Endothelial cell of umbilical vein (primary cell): Measurements from ENCODE around the gene TDP1. TPM values are rescaled to one million over a fixed set of nuclear protein-coding genes. Genes with fewer than 3 reads are reported as not detected.

ENCODE experiments used
- BruUV-seq: library from RNA; stranded (reverse); fragments of 400-500 nt; replicated peaks from 2 replicates; lab custom pipeline; 2021; lab: Mats Ljungman, UMichigan
- CTCF ChIA-PET: fragments of 300-600, 350-600 bp; sonication (Branson Sonifier 250); formaldehyde crosslinking; loops from one replicate; lab custom pipeline; 2021; ENCODE audit warnings: antibody characterized with exemption, inconsistent platforms; lab: Charles Lee
- POLR2A ChIA-PET: fragments of 300-600, 350-600 bp; sonication (Branson Sonifier 250); formaldehyde crosslinking; loops from one replicate; lab custom pipeline; 2021; ENCODE audit warnings: antibody characterized with exemption, inconsistent platforms; lab: Charles Lee
- DNase-seq: peaks from one replicate; pipeline ENCODE4 v3.0.0-alpha.2; 2011; ENCODE audit warnings: low read depth, low spot score
- FAIRE-seq: peaks from 2 replicates; lab custom pipeline; 2011; peaks lifted over from hg19 to GRCh38; lab: Jason Lieb, UNC
- H2AFZ ChIP-seq: 2 replicates; pipeline ENCODE4 v1.6.0; 2012; ENCODE audit warnings: low read depth, low read length, control low read depth, inconsistent platforms
- H3K27ac ChIP-seq: 2 replicates; pipeline ENCODE4 v1.5.1; 2011; ENCODE audit warnings: low read depth, mild to moderate bottlenecking, control low read depth, low read length, moderate library complexity; ENCODE audit not compliant: insufficient read depth
- H3K27me3 ChIP-seq, 2 experiments: 2 replicates each; pipeline versions ENCODE4 v1.6.0 to v1.6.1; 2011; ENCODE audit warnings: low read length in 2 of 2, mixed read lengths in 1 of 2; ENCODE audit not compliant: control insufficient read depth in 2 of 2, insufficient read depth in 2 of 2
- H3K36me3 ChIP-seq, 2 experiments: 2 replicates in 1 of 2; 3 replicates in 1 of 2; pipeline ENCODE4 v1.5.1; 2011; ENCODE audit warnings: low read length in 2 of 2, mild to moderate bottlenecking in 1 of 2, moderate library complexity in 1 of 2; ENCODE audit not compliant: control insufficient read depth in 2 of 2, insufficient read depth in 2 of 2; ENCODE audit errors: extremely low read depth in 1 of 2
- H3K4me1 ChIP-seq: 3 replicates; pipeline ENCODE4 v1.5.1; 2011; ENCODE audit warnings: mild to moderate bottlenecking, low read length; ENCODE audit not compliant: control insufficient read depth, insufficient read depth; ENCODE audit errors: extremely low read depth
- H3K4me2 ChIP-seq: 2 replicates; pipeline ENCODE4 v1.6.1; 2011; ENCODE audit warnings: low read length, control low read depth, mixed read lengths; ENCODE audit not compliant: insufficient read depth
- H3K4me3 ChIP-seq, 3 experiments: fragments of 200-600 bp in 1 of 3; sonication (generic), shearing (Covaris generic) in 1 of 3; replicated peaks in 1 of 3; 2 replicates each; pipeline ENCODE4 v1.5.1; 2011 to 2016; ENCODE audit warnings: control low read depth in 3 of 3, low read length in 3 of 3, mild to moderate bottlenecking in 2 of 3, inconsistent platforms in 1 of 3, low read depth in 1 of 3, moderate library complexity in 1 of 3; ENCODE audit not compliant: insufficient read depth in 1 of 3
- H3K79me2 ChIP-seq: 2 replicates; pipeline ENCODE4 v1.6.0; 2012; ENCODE audit warnings: low read length, inconsistent platforms; ENCODE audit not compliant: control insufficient read depth, insufficient read depth
- H3K9ac ChIP-seq: replicated peaks from 2 replicates; pipeline ENCODE3; 2011; ENCODE audit warnings: low read length, control low read depth; ENCODE audit not compliant: insufficient read depth; ENCODE audit errors: extremely low read depth
- H3K9me1 ChIP-seq: replicated peaks from 3 replicates; pipeline ENCODE4 v1.6.0; 2011; ENCODE audit warnings: mild to moderate bottlenecking, low read length; ENCODE audit not compliant: control insufficient read depth, insufficient read depth; ENCODE audit errors: extremely low read depth
- H3K9me3 ChIP-seq: replicated peaks from 2 replicates; pipeline ENCODE4 v1.5.1; 2012; ENCODE audit warnings: low read length, inconsistent platforms; ENCODE audit not compliant: control insufficient read depth, insufficient read depth
- H4K20me1 ChIP-seq: replicated peaks from 2 replicates; pipeline ENCODE3; 2011; ENCODE audit warnings: mild to moderate bottlenecking, low read length; ENCODE audit not compliant: control insufficient read depth, insufficient read depth; ENCODE audit errors: extremely low read depth
- EZH2 ChIP-seq: IDR thresholded peaks from 2 replicates; pipeline ENCODE4 v1.6.1; 2012; ENCODE audit warnings: borderline replicate concordance, low read depth, mild to moderate bottlenecking, moderate library complexity, low read length, inconsistent platforms; ENCODE audit not compliant: severe bottlenecking
- FOS ChIP-seq: IDR thresholded peaks from 2 replicates; pipeline ENCODE4 v1.6.1; 2011; ENCODE audit warnings: mild to moderate bottlenecking, low read length, moderate library complexity, borderline replicate concordance; ENCODE audit not compliant: insufficient read depth
- GATA2 ChIP-seq: IDR thresholded peaks from 2 replicates; pipeline ENCODE4 v1.7.0; 2011; ENCODE audit warnings: low read depth, mild to moderate bottlenecking, moderate library complexity, mixed read lengths, low read length; ENCODE audit not compliant: insufficient read length, insufficient read depth
- JUN ChIP-seq: IDR thresholded peaks from 2 replicates; pipeline ENCODE4 v1.6.1; 2011; ENCODE audit warnings: borderline replicate concordance, low read depth; ENCODE audit not compliant: insufficient read length, insufficient read depth
- MYC ChIP-seq: IDR thresholded peaks from one replicate; pipeline ENCODE4 v1.6.1; 2011; ENCODE audit warnings: mild to moderate bottlenecking, low read depth, low read length
- POLR2A ChIP-seq: IDR thresholded peaks from 2 replicates; pipeline ENCODE4 v1.6.1; 2012; ENCODE audit warnings: low read depth, mild to moderate bottlenecking, control low read depth, low read length
- POLR2AphosphoS5 ChIP-seq: IDR thresholded peaks from 2 replicates; pipeline ENCODE4 v1.6.1; 2012; ENCODE audit warnings: low read depth, mild to moderate bottlenecking, control low read depth, low read length, moderate library complexity; ENCODE audit not compliant: insufficient read depth
- dilution Hi-C: fragments of 300-500 bp; cut with MboI; formaldehyde crosslinking; loops from one replicate; pipeline ENCODE4 v1.15.0; 2019; ENCODE audit warnings: low sequenced_read_pairs; ENCODE audit not compliant: extremely low pct_ligation_motif_present
- intact Hi-C: fragments of 100-400 bp; cut with micrococcal nuclease; formaldehyde crosslinking; loops from one replicate; pipeline ENCODE4 v1.10.0; 2022
- polyA plus RNA-seq, 4 experiments: library from polyadenylated mRNA; depleted of rRNA in 3 of 4; stranded (reverse) in 3 of 4; unstranded in 1 of 4; fragments of >200 nt; gene quantifications; 2 replicates each; pipeline versions ENCODE4 v1.2.1 to v1.2.3, GENCODE V29; 2011 to 2012; ENCODE audit warnings: missing spikeins in 1 of 4
- total RNA-seq: library from RNA; stranded (reverse); gene quantifications from 2 replicates; pipeline ENCODE4 v1.2.3, GENCODE V29; 2021
- TF ChIP-seq, protein P1 (sequence below), 2 donors: IDR thresholded peaks; 1 replicate in 1 of 2; 2 replicates in 1 of 2; pipeline ENCODE4 v1.5.1; 2011; ENCODE audit warnings: low read length in 2 of 2, mild to moderate bottlenecking in 2 of 2, moderate library complexity in 2 of 2, control low read depth in 1 of 2, inconsistent platforms in 1 of 2, low read depth in 1 of 2; ENCODE audit not compliant: insufficient read depth in 1 of 2; ENCODE audit errors: extremely low read depth in 1 of 2
- TF ChIP-seq, protein P2 (sequence below): IDR thresholded peaks from 2 replicates; pipeline ENCODE4 v1.6.1; 2011; ENCODE audit not compliant: insufficient read depth, insufficient read length

Gene TDP1
- total and polyA plus RNA-seq, 2 donors (not counting 3 experiments of a cell fraction or from before 2014, with no cell fraction given): 14.1 to 30.5 TPM

DNA sequence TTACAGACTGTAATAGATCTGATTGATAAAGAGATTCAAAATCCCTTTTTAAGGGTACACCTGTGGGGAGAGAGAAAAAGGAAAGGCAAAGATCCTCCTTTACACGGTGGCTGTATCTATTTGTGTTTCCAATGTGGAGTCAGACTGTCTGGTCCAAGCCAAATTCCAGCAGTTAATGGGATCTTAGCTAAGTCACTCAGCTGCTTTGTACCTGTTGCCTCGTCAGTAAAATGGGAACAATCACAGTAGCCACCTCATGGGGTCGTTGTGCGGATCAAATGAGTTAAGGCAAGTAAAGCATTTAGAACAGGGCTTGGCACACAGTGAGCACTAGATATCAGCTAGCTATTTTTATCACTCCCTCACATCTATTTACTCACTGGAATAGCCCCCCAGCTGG lies 48.1 kb upstream of the TDP1 start:
- dilution Hi-C loops: no loop called here
- Histone ChIP-seq H4K20me1 (no peaks in the 10 kb centered on the region), H3K9me1 (no peaks in the 10 kb centered on the region), H3K4me1 (no peaks in the 10 kb centered on the region), H3K9ac (no peak overlapping the region), H3K4me3 (no peak overlapping the region), H3K27me3 (no peaks in the 10 kb centered on the region), H2AFZ (no peak overlapping the region), H3K27ac (no peak overlapping the region), H3K4me2 (no peak overlapping the region), H3K36me3 (no peaks in the 10 kb centered on the region), H3K9me3 (no peaks in the 10 kb centered on the region), H3K79me2 (no peaks in the 10 kb centered on the region)
- no TSS peak for BruUV-seq
- FAIRE-seq (no peak), DNase-seq (no peak)
- intact Hi-C loops: no loop called here
- CTCF ChIA-PET: interaction anchor here (1.1 kb wide), 1 partner anchor 867 kb away, joined by 3 read pairs; no protein-coding TSS in a partner anchor
- POLR2A ChIA-PET: no interaction called here
- TF ChIP-seq FOS: no peak
- TF ChIP-seq GATA2: no peak
- TF ChIP-seq EZH2: no peak
- TF ChIP-seq POLR2AphosphoS5: no peak
- TF ChIP-seq, protein P1, sequence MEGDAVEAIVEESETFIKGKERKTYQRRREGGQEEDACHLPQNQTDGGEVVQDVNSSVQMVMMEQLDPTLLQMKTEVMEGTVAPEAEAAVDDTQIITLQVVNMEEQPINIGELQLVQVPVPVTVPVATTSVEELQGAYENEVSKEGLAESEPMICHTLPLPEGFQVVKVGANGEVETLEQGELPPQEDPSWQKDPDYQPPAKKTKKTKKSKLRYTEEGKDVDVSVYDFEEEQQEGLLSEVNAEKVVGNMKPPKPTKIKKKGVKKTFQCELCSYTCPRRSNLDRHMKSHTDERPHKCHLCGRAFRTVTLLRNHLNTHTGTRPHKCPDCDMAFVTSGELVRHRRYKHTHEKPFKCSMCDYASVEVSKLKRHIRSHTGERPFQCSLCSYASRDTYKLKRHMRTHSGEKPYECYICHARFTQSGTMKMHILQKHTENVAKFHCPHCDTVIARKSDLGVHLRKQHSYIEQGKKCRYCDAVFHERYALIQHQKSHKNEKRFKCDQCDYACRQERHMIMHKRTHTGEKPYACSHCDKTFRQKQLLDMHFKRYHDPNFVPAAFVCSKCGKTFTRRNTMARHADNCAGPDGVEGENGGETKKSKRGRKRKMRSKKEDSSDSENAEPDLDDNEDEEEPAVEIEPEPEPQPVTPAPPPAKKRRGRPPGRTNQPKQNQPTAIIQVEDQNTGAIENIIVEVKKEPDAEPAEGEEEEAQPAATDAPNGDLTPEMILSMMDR (IDR thresholded peaks at IDR 0.05; ENCODE audit: extremely low read depth in 1 of 2, insufficient read depth in 1 of 2, low read depth in 1 of 2, low read length in 2 of 2): no peak
- TF ChIP-seq POLR2A: no peak
- TF ChIP-seq, protein P2, sequence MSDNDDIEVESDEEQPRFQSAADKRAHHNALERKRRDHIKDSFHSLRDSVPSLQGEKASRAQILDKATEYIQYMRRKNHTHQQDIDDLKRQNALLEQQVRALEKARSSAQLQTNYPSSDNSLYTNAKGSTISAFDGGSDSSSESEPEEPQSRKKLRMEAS: no peak
- no peak for TF ChIP-seq JUN
- TF ChIP-seq MYC: no peak
